IMR-90 (cell line): ENCODE results near the gene DNAJB5. TPM values are rescaled to one million over a fixed set of nuclear protein-coding genes. Genes with fewer than 3 reads are reported as not detected.

Source experiments
- ATAC-seq: fragments of 200-7000 bp; cut with Tn5 transposase; 2 replicates; pipeline ENCODE4 v1.9.1; 2020; ENCODE audit warnings: low read depth, mild to moderate bottlenecking, moderate library complexity
- BruUV-seq: library from RNA; stranded (reverse); fragments of 400-500 nt; replicated peaks from 2 replicates; lab custom pipeline; 2021; lab: Mats Ljungman, UMichigan
- CTCF ChIA-PET: fragments of 300-600 bp; formaldehyde crosslinking; extraction: SDS; loops from one replicate; lab custom pipeline; 2021; ENCODE audit warnings: antibody characterized with exemption; lab: Yijun Ruan, JAX
- POLR2A ChIA-PET: fragments of 300-600 bp; sonication (Branson Sonifier 250); formaldehyde crosslinking; loops from one replicate; lab custom pipeline; 2022; ENCODE audit warnings: antibody characterized with exemption; ENCODE audit not compliant: unreplicated experiment; lab: Charles Lee
- DNase-seq: peaks from one replicate; pipeline ENCODE4 v3.0.0; 2013
- H2AFZ ChIP-seq: replicated peaks from 2 replicates; pipeline ENCODE3; 2013; ENCODE audit warnings: low read length, mild to moderate bottlenecking; ENCODE audit not compliant: poor library complexity
- H2AK5ac ChIP-seq: 2 replicates; pipeline ENCODE4 v1.6.1; 2013; ENCODE audit warnings: low read depth, low read length, inconsistent platforms
- H2AK9ac ChIP-seq: replicated peaks from 2 replicates; pipeline ENCODE3; 2013; ENCODE audit warnings: mild to moderate bottlenecking, low read depth, low read length, moderate library complexity; ENCODE audit not compliant: poor library complexity
- H2BK120ac ChIP-seq: 2 replicates; pipeline ENCODE4 v1.6.1; 2013; ENCODE audit warnings: low read depth, low read length, inconsistent platforms
- H2BK15ac ChIP-seq: 3 replicates; pipeline ENCODE4 v1.6.1; 2013; ENCODE audit warnings: low read depth, low read length, inconsistent platforms
- H2BK20ac ChIP-seq: 2 replicates; pipeline ENCODE4 v1.6.1; 2013; ENCODE audit warnings: low read depth, mild to moderate bottlenecking, inconsistent platforms, low read length, moderate library complexity
- H2BK5ac ChIP-seq: 2 replicates; pipeline ENCODE4 v1.6.1; 2013; ENCODE audit warnings: mild to moderate bottlenecking, low read depth, low read length, inconsistent platforms; ENCODE audit not compliant: poor library complexity, severe bottlenecking
- H3K14ac ChIP-seq: replicated peaks from 2 replicates; pipeline ENCODE4 v1.6.1; 2013; ENCODE audit warnings: low read depth, low read length, inconsistent platforms
- H3K18ac ChIP-seq: 2 replicates; pipeline ENCODE4 v1.6.1; 2013; ENCODE audit warnings: low read depth, low read length, control low read depth
- H3K23ac ChIP-seq: 2 replicates; pipeline ENCODE4 v1.6.1; 2013; ENCODE audit warnings: low read depth, low read length, inconsistent platforms
- H3K27ac ChIP-seq: 2 replicates; pipeline ENCODE4 v1.5.1; 2013; ENCODE audit warnings: mild to moderate bottlenecking, control low read depth, low read length; ENCODE audit not compliant: insufficient read depth
- H3K27me3 ChIP-seq: 2 replicates; pipeline ENCODE4 v1.6.1; 2013; ENCODE audit warnings: low read length; ENCODE audit not compliant: control insufficient read depth, insufficient read depth
- H3K36me3 ChIP-seq: 2 replicates; pipeline ENCODE4 v1.6.1; 2013; ENCODE audit warnings: low read length, mixed read lengths; ENCODE audit not compliant: control insufficient read depth, insufficient read depth
- H3K4ac ChIP-seq: 2 replicates; pipeline ENCODE4 v1.6.1; 2013; ENCODE audit warnings: low read depth, low read length, inconsistent platforms
- H3K4me1 ChIP-seq: 2 replicates; pipeline ENCODE4 v1.6.1; 2013; ENCODE audit warnings: low read length, mixed read lengths; ENCODE audit not compliant: control insufficient read depth, insufficient read depth
- H3K4me2 ChIP-seq: 2 replicates; pipeline ENCODE4 v1.6.1; 2013; ENCODE audit warnings: low read depth, mild to moderate bottlenecking, control low read depth, low read length, moderate library complexity
- H3K4me3 ChIP-seq: 2 replicates; pipeline ENCODE4 v1.5.1; 2013; ENCODE audit warnings: low read depth, mild to moderate bottlenecking, control low read depth, low read length, moderate library complexity; ENCODE audit not compliant: insufficient read depth
- H3K56ac ChIP-seq: 2 replicates; pipeline ENCODE4 v1.6.1; 2013; ENCODE audit warnings: low read length, inconsistent platforms; ENCODE audit not compliant: insufficient read depth; ENCODE audit errors: extremely low read depth
- H3K79me1 ChIP-seq, 2 experiments: 2 replicates each; pipeline ENCODE4 v1.6.1; 2013; ENCODE audit warnings: low read length in 2 of 2, inconsistent platforms in 1 of 2, low read depth in 1 of 2
- H3K9ac ChIP-seq: 2 replicates; pipeline ENCODE4 v1.6.1; 2013; ENCODE audit warnings: low read depth, low read length, control low read depth
- H3K9me1 ChIP-seq: 2 replicates; pipeline ENCODE4 v1.6.1; 2013; ENCODE audit warnings: low read length, inconsistent platforms; ENCODE audit not compliant: insufficient read depth
- H3K9me3 ChIP-seq: 2 replicates; pipeline ENCODE4 v1.6.1; 2013; ENCODE audit warnings: low read length; ENCODE audit not compliant: control insufficient read depth, insufficient read depth
- H4K20me1 ChIP-seq: 2 replicates; pipeline ENCODE4 v1.6.1; 2013; ENCODE audit warnings: low read length, inconsistent platforms; ENCODE audit not compliant: insufficient read depth
- H4K5ac ChIP-seq: 2 replicates; pipeline ENCODE4 v1.6.1; 2013; ENCODE audit warnings: mild to moderate bottlenecking, low read depth, low read length, control low read depth
- H4K8ac ChIP-seq, 2 experiments: 2 replicates each; pipeline ENCODE4 v1.6.1; 2013; ENCODE audit warnings: low read depth in 2 of 2, low read length in 2 of 2, control low read depth in 1 of 2, inconsistent platforms in 1 of 2
- H4K91ac ChIP-seq: 2 replicates; pipeline ENCODE4 v1.6.1; 2013; ENCODE audit warnings: low read depth, low read length, inconsistent platforms; ENCODE audit not compliant: insufficient read depth
- FOS ChIP-seq: fragments of 150-350 bp; IDR thresholded peaks from 2 replicates; pipeline ENCODE4 v1.6.1; 2016; ENCODE audit warnings: low read depth, low read length
- MAFK ChIP-seq: IDR thresholded peaks from 2 replicates; pipeline ENCODE4 v1.6.1; 2012; ENCODE audit warnings: low read depth, low read length, improper control_type of control experiment
- USF2 ChIP-seq: fragments of 150-350 bp; IDR thresholded peaks from 2 replicates; pipeline ENCODE4 v1.6.1; 2017; ENCODE audit warnings: mild to moderate bottlenecking, antibody characterized with exemption, low read length, low read depth
- WGBS, 2 experiments: methylation state at CpG; one replicate each; pipeline versions ENCODE4 v1.1.5 to v1.1.7; 2013; ENCODE audit warnings: missing lambda C conversion rate in 2 of 2; ENCODE audit not compliant: insufficient read length in 1 of 2; ENCODE audit errors: extremely low coverage in 2 of 2; 5-methylcytosine and 5-hydroxymethylcytosine counted together
- dilution Hi-C: fragments of 300-500 bp; cut with HindIII; formaldehyde crosslinking; loops from one replicate; pipeline ENCODE4 v1.14.3; 2018; ENCODE audit warnings: low sequenced_read_pairs; ENCODE audit not compliant: unreplicated experiment
- in situ Hi-C: fragments of 300-500 bp; cut with MboI; formaldehyde crosslinking; loops from 3 replicates; pipeline ENCODE4 v1.14.3; 2019; ENCODE audit warnings: low sequenced_read_pairs, inconsistent platforms, mixed read lengths
- intact Hi-C: fragments of 100-400 bp; cut with micrococcal nuclease; formaldehyde crosslinking; loops from 2 replicates; pipeline ENCODE4 v1.10.0; 2022
- polyA plus RNA-seq, 3 experiments: library from polyadenylated mRNA; depleted of rRNA; stranded (reverse); fragments of >200 nt; gene quantifications; 2 replicates each; pipeline ENCODE4 v1.2.3, GENCODE V29; 2012; ENCODE audit warnings: low replicate concordance in 1 of 3
- total RNA-seq: library from RNA; depleted of rRNA; stranded (reverse); fragments of >200 nt; gene quantifications from 2 replicates; pipeline ENCODE4 v1.2.3, GENCODE V29; 2012

DNAJB5 gene
- total and polyA plus RNA-seq, 2 of the 4 experiments (the other 2 are of a cell fraction) = 11.4 to 14.9 TPM

GRCh38 chr9:34990908-34991606 lies 1.5 kb downstream of the DNAJB5 start:
- Histone ChIP-seq H4K20me1 (no peaks in the 10 kb centered on the region), H4K91ac (no peak overlapping the region), H3K27me3 (no peaks in the 10 kb centered on the region), H3K4me3 (no peak overlapping the region), H2BK15ac (peak overlapping the region; percentile 37; the same call in 1 of the 3 replicates), H2BK5ac (peak overlapping the region; percentile 13), H4K8ac (0 out of 4 replicates have a peak overlapping the region, but pooled peaks of 1 of the 2 experiments have one; percentile 6), H3K23ac (0 out of 2 replicates have a peak overlapping the region, but pooled peaks have one; percentile 48), H3K27ac (no peak overlapping the region), H3K14ac (peak overlapping the region; percentile 26; the same call in 1 of the 2 replicates), H2AK9ac (peak overlapping the region; percentile 79), H3K56ac (no peak overlapping the region), H2BK120ac (peak overlapping the region; percentile 10; the same call in 1 of the 2 replicates), H3K18ac (no peak overlapping the region), H2BK20ac (0 out of 2 replicates have a peak overlapping the region, but pooled peaks have one; percentile 12), H3K9me1 (peaks cover 37% of the 10 kb centered on the region), H2AFZ (peak overlapping the region; percentile 29), H4K5ac (no peak overlapping the region), H3K4me2 (peak overlapping the region; percentile 11; the same call in 1 of the 2 replicates), H3K9ac (no peak overlapping the region), H2AK5ac (peak overlapping the region; percentile 59), H3K9me3 (no peaks in the 10 kb centered on the region), H3K36me3 (peaks cover 2% of the 10 kb centered on the region; the same call in 1 of the 2 replicates), H3K4ac (peak overlapping the region; percentile 43), H3K79me1 (peaks cover 7 to 53% of the 10 kb centered on the region in 2 experiments; a peak in 3 of 4 replicates), H3K4me1 (peaks cover 43% of the 10 kb centered on the region)
- TF ChIP-seq MAFK (no peak), FOS (no peak), USF2 (peak; percentile 17; the same call in 1 of the 2 replicates)
- DNase-seq = no peak
- in situ Hi-C loops = no loop called here
- ChIA-PET POLR2A (interaction anchor here (0.6 kb wide), 1 partner anchor 78 kb away, joined by 3 read pairs; no protein-coding TSS in a partner anchor), CTCF (no interaction called here)
- intact Hi-C loops = no loop called here
- no TSS peak for BruUV-seq
- ATAC-seq = no peak
- dilution Hi-C loops = no loop called here
- 83% methylated on average over 1 of the region's 7 CpGs; no CpG with 5 or more reads in 1 of the 2 experiments for WGBS, 2 experiments
